Calu3 (cell line): Measurements from ENCODE around the gene NUDT14. TPM values are rescaled to one million over a fixed set of nuclear protein-coding genes. Genes with fewer than 3 reads are reported as not detected.

Experiments
- BruUV-seq: library from RNA; stranded (reverse); fragments of 400-500 nt; replicated peaks from 2 replicates; lab custom pipeline; 2021; lab: Mats Ljungman, UMichigan
- CTCF ChIA-PET: fragments of 300-600 bp; sonication (Branson Sonifier 250); formaldehyde crosslinking; loops from one replicate; lab custom pipeline; 2022; ENCODE audit warnings: antibody characterized with exemption; lab: Charles Lee
- DNase-seq: peaks from one replicate; pipeline ENCODE4 v3.0.0; 2022
- H3K27ac Mint-ChIP-seq: one replicate; pipeline ENCODE4 v1.8.0; 2022; ENCODE audit warnings: mixed read lengths; ENCODE audit not compliant: unreplicated experiment
- H3K27me3 Mint-ChIP-seq: one replicate; pipeline ENCODE4 v1.8.0; 2022; ENCODE audit warnings: mixed read lengths; ENCODE audit not compliant: unreplicated experiment
- H3K36me3 Mint-ChIP-seq: one replicate; pipeline ENCODE4 v1.8.0; 2022; ENCODE audit warnings: mild to moderate bottlenecking, moderate library complexity, mixed read lengths; ENCODE audit not compliant: insufficient read depth, unreplicated experiment
- H3K4me1 Mint-ChIP-seq: one replicate; pipeline ENCODE4 v1.8.0; 2022; ENCODE audit warnings: mild to moderate bottlenecking, low read depth, mixed read lengths; ENCODE audit not compliant: unreplicated experiment
- H3K4me3 Mint-ChIP-seq: one replicate; pipeline ENCODE4 v1.8.0; 2022; ENCODE audit warnings: mild to moderate bottlenecking, low read depth, moderate library complexity, mixed read lengths; ENCODE audit not compliant: unreplicated experiment
- H3K9me3 Mint-ChIP-seq: one replicate; pipeline ENCODE4 v1.8.0; 2022; ENCODE audit warnings: low read depth, mixed read lengths; ENCODE audit not compliant: unreplicated experiment
- CTCF ChIP-seq: fragments of 200-600 bp; IDR thresholded peaks from one replicate; pipeline ENCODE4 v1.8.0; 2022; ENCODE audit warnings: antibody characterized with exemption; ENCODE audit not compliant: unreplicated experiment
- intact Hi-C: fragments of 100-400 bp; cut with micrococcal nuclease; formaldehyde crosslinking; loops from one replicate; pipeline ENCODE4 v1.10.0; 2022; ENCODE audit not compliant: unreplicated experiment
- microRNA-seq: library from miRNA; unstranded; fragments of <30 nt; microRNA quantifications from one replicate; pipeline ENCODE4 v1.2.0, GENCODE V29; 2022
- total RNA-seq: library from RNA; stranded (reverse); gene quantifications from 2 replicates; pipeline ENCODE4 v1.2.3, GENCODE V29; 2022

Gene NUDT14
- total RNA-seq, 1 experiment from 2014 or later = 38.0 TPM

DNA sequence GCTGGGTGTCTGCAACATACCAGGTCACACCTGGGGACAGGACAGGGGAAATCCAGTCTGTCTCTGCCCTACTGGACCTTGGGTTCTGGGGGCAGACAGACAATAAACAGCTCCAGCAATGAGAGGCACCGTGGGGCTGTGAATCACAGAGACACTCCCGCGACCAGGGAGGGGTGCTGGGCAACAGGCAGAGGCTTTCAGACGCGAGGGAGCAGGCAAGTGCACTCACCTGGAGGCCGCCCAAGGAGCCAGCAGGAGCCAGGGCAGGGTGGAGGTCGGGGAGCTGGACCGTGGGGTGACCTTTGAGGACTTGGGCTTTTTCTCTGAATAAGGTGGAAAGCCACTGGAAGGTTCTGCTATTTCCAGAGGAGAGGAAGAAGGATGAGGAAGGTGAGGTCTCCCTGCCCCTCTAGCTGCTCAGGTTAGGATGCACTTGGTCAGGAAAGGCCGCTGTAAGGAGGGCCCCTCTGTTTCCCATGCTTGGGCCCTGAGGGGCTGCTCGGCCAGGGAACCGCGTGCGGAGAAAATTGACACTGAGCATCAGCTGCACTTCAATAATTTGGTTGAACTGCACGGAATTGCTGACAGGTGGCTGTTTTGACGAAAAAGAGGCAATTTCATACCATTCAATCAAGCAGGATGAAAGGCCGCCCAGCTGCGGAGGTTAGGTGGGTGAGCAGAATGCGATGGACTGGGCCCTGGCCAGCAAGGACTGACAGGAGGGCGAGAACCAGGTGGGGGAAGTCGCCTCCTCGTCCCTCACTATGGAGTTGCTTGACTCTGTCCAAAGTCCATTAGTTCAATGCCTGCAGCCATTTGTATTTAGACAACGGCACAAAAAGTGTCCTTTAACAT lies 54.8 kb downstream of the NUDT14 start:
- Mint-ChIP-seq H3K9me3 (peaks cover 7% of the 10 kb centered on the region), H3K4me3 (no peak overlapping the region), H3K4me1 (peaks cover 25% of the 10 kb centered on the region), H3K36me3 (no peaks in the 10 kb centered on the region), H3K27me3 (peaks cover 64% of the 10 kb centered on the region), H3K27ac (no peak overlapping the region)
- DNase-seq = no peak
- intact Hi-C loops = no loop called here
- no peak for TF ChIP-seq CTCF
- no TSS peak for BruUV-seq
- CTCF ChIA-PET = interaction anchor here (0.7 kb wide), 1 partner anchor 110 kb away, joined by 7 read pairs; no protein-coding TSS in a partner anchor

DNA sequence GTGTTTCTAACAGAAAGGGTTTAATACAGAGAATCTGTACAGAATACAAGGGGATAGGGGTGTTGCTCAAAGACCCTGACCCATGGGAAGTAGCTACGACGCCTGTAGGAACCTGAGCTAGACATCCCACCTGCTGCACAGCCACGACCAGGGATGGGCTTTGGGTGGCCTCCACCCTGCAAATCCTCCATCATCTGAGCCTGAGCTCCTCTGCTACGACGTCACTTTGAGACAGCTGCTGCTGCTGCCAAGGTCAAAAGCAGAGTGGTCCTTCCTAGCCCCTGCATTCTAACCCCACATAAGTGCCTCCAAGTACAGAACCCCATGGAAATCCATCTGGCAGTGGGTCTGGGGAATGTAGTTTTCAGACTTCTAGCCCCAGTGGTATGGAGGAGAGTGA lies 56.3 kb downstream of the NUDT14 start:
- H3K4me3 Mint-ChIP-seq = no peak overlapping the region
- TF ChIP-seq CTCF = no peak
- H3K27ac Mint-ChIP-seq = no peak overlapping the region
- peaks cover 7% of the 10 kb centered on the region for H3K9me3 Mint-ChIP-seq
- no peak for DNase-seq
- peaks cover 25% of the 10 kb centered on the region for H3K4me1 Mint-ChIP-seq
- BruUV-seq = no TSS peak
- peaks cover 65% of the 10 kb centered on the region for H3K27me3 Mint-ChIP-seq
- intact Hi-C loops = no loop called here
- CTCF ChIA-PET = interaction anchor here (1.2 kb wide), 1 partner anchor 177 kb away, joined by 3 read pairs; no protein-coding TSS in a partner anchor
- no peaks in the 10 kb centered on the region for H3K36me3 Mint-ChIP-seq

DNA sequence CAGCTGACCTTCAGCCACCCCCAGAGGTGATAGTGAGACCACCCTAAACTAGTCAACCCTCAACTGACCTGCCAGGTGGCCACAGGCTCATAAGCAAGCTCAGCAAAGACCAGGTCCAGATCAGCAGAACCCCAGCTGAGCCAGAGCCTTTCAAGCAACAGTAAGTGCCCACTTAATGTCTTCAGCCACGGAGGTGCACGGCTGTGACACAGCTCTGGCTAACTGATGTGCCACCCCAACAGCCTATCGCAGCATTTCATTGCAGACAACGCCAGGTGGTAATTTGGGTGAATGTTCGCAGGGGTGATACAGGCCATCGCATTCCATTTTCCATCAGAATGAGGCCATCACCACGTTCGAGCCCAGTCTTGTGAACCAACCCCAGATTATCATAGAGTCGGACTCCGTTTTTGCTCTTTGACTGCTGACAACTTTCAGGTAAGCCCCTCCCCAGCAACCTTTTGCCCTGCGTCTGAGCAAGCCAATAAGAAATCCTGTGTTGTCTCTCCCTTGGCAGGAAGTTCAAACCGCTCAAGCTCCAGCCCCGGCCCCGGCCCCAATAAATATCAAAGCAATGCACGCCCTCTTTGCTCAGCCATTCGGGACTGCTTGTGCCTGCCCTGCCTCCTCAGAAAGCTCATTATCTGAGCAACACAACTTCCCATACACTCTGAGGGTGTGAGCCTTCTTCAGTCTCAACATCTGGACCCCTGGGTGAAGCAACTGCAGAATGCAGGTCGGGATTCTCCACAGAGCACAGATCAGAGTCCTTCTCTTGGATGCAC lies 56.9 kb downstream of the NUDT14 start:
- intact Hi-C loops = no loop called here
- BruUV-seq = no TSS peak
- H3K36me3 Mint-ChIP-seq = no peaks in the 10 kb centered on the region
- no peak for TF ChIP-seq CTCF
- peaks cover 7% of the 10 kb centered on the region for H3K9me3 Mint-ChIP-seq
- H3K27me3 Mint-ChIP-seq = peaks cover 65% of the 10 kb centered on the region
- H3K4me3 Mint-ChIP-seq = no peak overlapping the region
- H3K27ac Mint-ChIP-seq = no peak overlapping the region
- no peak for DNase-seq
- CTCF ChIA-PET = interaction anchor here (1.2 kb wide), 1 partner anchor 177 kb away, joined by 3 read pairs; no protein-coding TSS in a partner anchor
- H3K4me1 Mint-ChIP-seq = peaks cover 27% of the 10 kb centered on the region

DNA sequence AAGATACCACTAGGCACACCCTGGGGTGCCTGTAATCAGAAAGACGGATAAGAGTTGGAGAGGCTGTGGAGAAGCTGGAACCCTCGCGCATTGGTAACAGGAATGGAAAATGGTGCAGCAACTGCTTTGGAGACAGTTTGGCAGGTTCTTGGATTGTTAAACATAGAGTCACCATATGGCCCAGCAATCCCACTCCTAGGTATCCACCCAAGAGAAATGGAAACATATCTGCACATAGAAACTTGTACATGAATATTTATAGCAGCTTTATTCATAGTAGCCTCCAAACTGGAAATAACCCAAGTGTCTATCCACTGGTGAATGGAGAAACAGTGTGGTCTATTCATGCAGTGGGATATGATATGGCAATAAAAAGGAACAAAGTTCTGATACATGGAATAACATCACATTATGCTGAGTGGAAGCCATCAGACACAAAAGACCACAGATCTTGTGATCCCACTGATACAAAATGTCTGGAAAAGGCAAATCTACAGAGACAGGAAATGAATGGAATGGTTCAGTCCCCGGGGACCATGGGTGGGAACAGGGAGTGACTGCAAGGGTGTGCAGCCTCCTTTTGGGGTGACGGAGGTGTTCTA lies 57.9 kb downstream of the NUDT14 start:
- CTCF ChIA-PET = no interaction called here
- Mint-ChIP-seq H3K4me1 (peaks cover 36% of the 10 kb centered on the region), H3K36me3 (no peaks in the 10 kb centered on the region), H3K27me3 (peaks cover 65% of the 10 kb centered on the region), H3K4me3 (no peak overlapping the region), H3K9me3 (peaks cover 7% of the 10 kb centered on the region), H3K27ac (no peak overlapping the region)
- no TSS peak for BruUV-seq
- intact Hi-C loops = no loop called here
- no peak for DNase-seq
- TF ChIP-seq CTCF = no peak

Small RNA genes within 50 kb of the gene (microRNA-seq; reads per million reads assigned to microRNA genes)
- gene MIR6765 = 3.2 reads per million

Other genes with a start within 250 kb of the NUDT14 start
- 42.0 and 56.5 TPM in 2 replicates for gene AHNAK2, start 202.9 kb downstream of the NUDT14 start, total RNA-seq
- 12.8 and 13.8 TPM in 2 replicates for gene CLBA1, start 195.5 kb downstream of the NUDT14 start, total RNA-seq
- gene CDCA4, start 160.2 kb downstream of the NUDT14 start, total RNA-seq = 28.9 and 32.4 TPM in 2 replicates
- gene GPR132, start 115.9 kb downstream of the NUDT14 start, total RNA-seq = 1.4 TPM in 2 replicates
- gene JAG2, start 12.5 kb downstream of the NUDT14 start, total RNA-seq = 13.8 and 17.6 TPM in 2 replicates
- gene BTBD6, start 67.2 kb upstream of the NUDT14 start, total RNA-seq = 29.7 and 30.1 TPM in 2 replicates
- gene BRF1, start 119.7 kb upstream of the NUDT14 start, total RNA-seq = 38.4 and 43.7 TPM in 2 replicates
- gene PACS2, start 133.4 kb upstream of the NUDT14 start, total RNA-seq = 71.8 and 77.3 TPM in 2 replicates
- gene TEX22, start 217.2 kb upstream of the NUDT14 start, total RNA-seq = 1.6 and 2.8 TPM in 2 replicates
- gene MTA1, start 238.5 kb upstream of the NUDT14 start, total RNA-seq = 161 and 168 TPM in 2 replicates